NCI-H2196 treated with DMSO at 0.1 percent for 48 hours (cell line): ENCODE data around the gene RTEL1.
"Not testable (repeated sequence)": the region's sequence is repeated elsewhere in the genome, so short reads cannot be mapped to it uniquely, and the experiment has no call there.

Experiments
- DNase-seq: peaks from one replicate; lab custom pipeline; 2025; ENCODE audit not compliant: unreplicated experiment; lab: John Stamatoyannopoulos, UW

RTEL1 gene

DNA sequence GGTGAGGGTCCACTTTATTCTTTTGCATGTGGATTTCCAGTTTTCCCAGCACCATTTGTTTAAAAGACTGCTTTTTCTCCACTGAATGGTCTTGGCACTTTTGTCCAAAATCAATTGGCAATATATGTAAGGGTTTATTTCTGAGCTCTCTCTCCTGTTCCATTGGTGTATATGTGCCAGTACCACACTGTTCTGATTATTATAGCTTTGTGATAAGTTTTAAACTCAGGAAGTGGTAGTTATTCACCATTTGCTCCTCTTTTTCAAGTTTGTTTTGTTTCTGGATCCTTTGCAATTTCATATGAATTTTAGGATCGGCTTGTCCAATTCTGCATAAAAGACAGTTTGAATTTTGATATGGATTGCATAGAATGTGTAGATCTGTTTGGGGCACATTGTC is 54.1 kb downstream of the RTEL1 start:
- DNase-seq, result no peak

DNA sequence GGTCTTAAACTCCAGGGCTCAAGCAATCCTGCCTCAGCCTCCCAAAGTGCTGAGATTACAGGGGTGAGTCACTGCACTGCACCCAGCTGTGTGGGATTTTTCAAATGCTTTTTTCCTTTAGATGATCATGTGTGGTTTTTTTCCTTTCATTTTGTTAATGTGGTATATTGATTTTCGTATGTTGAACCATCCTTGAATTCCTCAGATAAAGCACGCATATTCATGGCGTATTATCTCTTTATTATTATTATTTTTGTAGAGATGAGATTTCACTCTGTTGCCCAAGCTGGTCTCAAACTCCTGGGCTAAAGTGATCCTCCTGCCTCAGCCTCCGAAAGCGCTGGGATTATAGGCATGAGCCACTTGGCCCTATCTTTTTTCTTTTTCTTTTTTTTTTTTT is 56.7 kb downstream of the RTEL1 start:
- no peak for DNase-seq

GRCh38 chr20:63718996-63719395 is 60.9 kb downstream of the RTEL1 start:
- no peak for DNase-seq

GRCh38 chr20:63722967-63723622 is 65.0 kb downstream of the RTEL1 start:
- not testable (repeated sequence) for DNase-seq

DNA sequence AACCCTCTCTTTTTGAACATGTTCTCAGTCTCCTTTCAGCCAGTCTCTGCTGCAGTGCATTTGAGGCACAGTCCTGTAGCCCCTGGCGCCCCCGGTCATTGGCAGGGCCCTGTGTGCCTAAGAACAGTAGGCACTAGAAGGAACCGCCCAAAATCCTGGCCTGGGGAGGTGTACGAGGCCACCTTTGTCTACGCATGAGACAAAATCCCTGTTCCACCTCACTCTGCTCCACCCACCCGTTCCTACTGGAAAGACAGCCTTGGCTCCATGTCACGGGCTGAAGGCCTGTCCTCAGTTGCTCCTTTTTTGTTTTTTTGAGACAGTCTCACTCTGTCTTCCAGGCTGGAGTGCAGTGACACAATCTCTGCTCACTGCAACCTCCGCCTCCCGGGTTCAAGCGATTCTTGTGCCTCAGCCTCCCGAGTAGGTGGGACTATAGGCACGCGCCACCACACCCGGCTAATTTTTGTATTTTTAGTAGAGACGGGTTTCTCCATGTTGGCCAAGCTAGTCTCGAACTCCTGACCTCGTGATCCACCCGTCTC is 72.1 kb downstream of the RTEL1 start:
- not testable (repeated sequence) for DNase-seq

- DNase-seq, result no peak
Observed at GRCh38 chr20:63731410-63731809, 73.3 kb downstream of the RTEL1 start.

DNA sequence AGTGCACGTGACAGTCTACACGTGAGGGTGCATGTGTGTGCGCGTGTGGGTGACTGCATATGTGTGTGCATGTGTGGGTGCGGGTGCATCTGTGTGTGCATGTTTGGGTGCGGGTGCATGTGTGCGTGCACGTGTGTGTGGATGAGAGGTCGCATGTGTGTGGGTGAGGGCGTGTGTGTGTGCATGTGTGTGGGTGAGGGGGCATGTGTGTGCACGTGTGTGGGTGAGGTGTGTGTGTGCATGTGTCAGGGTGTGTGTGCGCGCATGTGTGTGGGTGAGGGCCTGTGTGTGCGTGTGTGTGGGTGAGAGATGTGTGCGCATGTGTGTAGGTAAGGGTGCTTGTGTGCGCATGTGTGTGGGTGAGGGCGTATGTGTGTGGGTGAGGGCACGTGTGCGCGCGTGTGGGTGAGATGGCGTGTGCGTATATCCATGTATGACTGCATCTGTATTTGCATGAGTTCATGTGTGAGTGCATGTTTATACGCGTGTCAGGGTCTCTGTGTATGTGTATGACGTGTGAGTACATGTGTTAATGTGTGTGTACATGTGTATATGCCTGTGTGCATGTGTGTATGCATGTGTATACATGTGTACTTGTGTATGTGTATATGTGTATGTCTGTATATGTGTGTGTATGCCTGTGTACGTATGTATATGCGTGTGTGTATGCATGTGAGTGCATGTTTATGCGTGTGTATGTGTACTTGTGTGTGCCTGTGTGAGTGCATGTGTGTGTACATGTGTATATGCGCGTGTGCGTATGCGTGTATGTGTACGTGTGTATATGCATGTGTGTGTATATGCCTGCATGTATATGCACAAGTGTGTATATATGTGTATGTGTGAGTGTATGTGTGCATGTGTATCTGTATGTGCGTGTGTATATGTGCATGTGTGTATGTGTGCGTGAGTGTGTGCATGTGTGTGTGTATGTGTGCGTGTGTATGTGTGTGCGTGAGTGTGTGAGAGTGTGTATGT is 74.3 kb downstream of the RTEL1 start:
- DNase-seq, result no peak

- no peak for DNase-seq
Observed at GRCh38 chr20:63733117-63733516, 75.0 kb downstream of the RTEL1 start.

- no peak for DNase-seq
Observed at GRCh38 chr20:63733579-63734081, 75.5 kb downstream of the RTEL1 start.

DNA sequence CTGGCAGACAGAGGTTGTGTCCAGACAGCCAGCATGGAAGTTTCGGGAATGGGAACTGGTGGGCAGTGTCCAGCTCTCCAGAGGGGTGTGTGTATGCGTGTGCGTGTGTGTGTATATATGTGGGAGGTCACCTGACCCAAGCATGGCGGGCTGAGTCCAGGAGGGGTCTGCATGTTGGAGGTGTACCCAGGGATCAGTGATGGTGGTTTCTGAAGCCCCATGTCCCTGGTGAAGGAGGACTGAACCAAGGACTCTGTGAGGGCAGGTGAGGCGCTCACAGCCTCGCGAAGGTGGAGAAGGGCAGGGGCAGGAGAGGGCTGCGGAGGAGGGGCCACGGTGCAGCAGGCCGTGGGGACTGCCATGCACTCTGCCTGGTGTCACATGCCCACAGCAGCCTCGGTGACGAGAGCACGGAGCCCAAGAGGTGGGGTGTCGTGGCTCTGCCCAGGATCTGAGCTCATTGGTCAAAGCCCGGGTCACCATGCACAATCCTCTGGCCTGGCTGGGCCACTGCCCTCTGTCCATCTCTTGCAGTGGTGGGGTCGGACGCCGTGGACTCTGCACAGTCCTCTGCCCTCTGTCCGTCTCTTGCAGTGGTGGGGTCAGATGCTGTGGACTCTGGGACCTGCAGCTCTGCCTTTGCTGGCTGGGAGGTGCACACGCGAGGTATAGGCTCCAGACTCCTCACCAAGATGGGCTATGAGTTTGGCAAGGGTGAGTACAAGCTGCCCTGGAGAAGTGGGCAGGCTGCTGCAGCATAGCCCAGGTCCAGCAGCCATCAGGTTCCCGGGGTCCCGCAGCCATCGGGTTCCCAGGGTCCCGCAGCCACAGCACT is 76.2 kb downstream of the RTEL1 start:
- DNase-seq, result no peak

- DNase-seq, result no peak
Observed at GRCh38 chr20:63734946-63735858, 77.1 kb downstream of the RTEL1 start.

- no peak for DNase-seq
Observed at GRCh38 chr20:63735859-63736718, 78.0 kb downstream of the RTEL1 start, which contains the start of gene LIME1. LIME1 (plus strand) TSS chr20:63736664; CDS start chr20:63737550, 886 bp downstream.

DNA sequence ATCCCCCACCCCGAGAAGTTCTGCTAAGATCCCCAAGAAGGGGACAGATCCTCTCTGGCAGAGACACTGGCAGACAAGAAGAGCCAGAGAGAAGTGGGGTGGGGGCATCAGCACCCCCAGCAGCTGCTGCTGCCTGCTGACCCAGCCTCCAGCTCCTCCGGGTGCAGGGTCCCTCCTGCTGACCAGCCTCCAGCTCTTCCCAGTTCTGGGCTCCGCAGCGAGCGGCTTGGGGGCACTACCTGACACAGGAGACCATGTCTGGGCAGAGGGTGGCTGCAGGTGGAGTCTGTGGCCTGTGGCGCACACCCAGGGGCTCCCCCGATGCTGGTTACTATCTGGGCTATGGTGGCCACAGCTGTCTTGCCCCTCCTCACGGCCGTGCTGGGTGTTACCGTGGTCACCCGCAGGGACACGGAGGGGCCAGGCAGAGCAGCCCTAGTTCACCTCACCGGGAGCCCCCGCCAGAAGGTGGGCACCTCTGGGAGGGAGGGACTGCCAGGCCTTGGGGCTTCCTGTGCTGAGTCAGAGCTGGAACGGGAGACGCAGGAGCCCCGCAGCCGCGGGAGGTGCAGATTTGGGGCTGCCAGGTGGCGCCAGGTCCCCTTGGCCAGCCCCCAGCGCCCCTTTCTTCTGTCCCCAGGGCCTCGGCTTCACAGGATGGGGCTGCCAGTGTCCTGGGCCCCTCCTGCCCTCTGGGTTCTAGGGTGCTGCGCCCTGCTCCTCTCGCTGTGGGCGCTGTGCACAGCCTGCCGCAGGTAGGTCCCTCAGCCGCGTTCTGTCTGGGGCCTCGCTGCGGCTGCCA is 79.0 kb downstream of the RTEL1 start:
- no peak for DNase-seq

DNA sequence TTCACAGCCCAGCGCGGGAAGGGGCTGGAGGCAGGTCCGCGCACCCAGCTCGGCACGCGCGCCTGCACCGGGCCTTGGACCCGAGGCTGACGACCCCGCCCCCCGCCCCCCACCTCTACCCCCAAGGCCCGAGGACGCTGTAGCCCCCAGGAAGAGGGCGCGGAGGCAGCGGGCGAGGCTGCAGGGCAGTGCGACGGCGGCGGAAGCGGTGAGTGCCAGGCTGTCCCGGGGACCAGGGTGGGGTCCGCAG is 79.5 kb downstream of the RTEL1 start:
- DNase-seq, result no peak

- no peak for DNase-seq
Observed at GRCh38 chr20:63737945-63738686, 80.0 kb downstream of the RTEL1 start.

DNA sequence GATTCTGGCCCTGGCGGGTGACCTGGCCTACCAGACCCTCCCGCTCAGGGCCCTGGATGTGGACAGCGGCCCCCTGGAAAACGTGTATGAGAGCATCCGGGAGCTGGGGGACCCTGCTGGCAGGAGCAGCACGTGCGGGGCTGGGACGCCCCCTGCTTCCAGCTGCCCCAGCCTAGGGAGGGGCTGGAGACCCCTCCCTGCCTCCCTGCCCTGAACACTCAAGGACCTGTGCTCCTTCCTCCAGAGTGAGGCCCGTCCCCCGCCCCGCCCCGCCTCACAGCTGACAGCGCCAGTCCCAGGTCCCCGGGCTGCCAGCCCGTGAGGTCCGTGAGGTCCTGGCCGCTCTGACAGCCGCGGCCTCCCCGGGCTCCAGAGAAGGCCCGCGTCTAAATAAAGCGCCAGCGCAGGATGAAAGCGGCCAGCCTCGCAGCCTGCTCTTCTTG is 80.6 kb downstream of the RTEL1 start:
- DNase-seq, result no peak
